Measurements from ENCODE around the gene TGM2.

GRCh38 chr20:38147163-38147562 lies 17.9 kb downstream of the TGM2 start:
- TF ChIP-seq CTCF (IDR thresholded peaks at IDR 0.05 in 8 of 11, conservative IDR thresholded peaks at IDR 0.05 in 3 of 11) (no peak), POLR2AphosphoS5 (IDR thresholded peaks at IDR 0.05) (no peak), POLR2A (IDR thresholded peaks at IDR 0.05) (no peak)

Measured in spleen (tissue), 7 donors.